ENCODE measurements around the gene PFN1.

DNA sequence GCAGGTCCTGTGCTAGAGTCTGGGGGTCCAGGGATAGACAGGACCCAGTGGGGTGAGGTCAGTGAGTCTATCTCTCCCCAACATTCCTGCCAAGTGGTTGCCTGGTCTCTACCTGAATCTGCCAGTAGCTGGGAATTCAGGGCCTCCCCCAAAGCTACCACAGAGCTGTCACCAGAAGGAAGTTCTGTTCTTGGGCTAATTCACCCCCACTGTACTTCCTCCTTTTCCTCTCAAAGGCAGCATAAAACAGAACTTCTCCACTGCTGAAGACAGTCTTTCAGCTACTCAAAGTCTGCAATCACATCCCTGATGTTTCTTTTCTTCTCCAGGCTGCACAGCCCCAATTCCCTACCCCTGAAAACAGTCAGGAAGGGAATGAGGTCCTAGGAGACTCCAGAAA lies 30.4 kb upstream of the PFN1 start:
- TF ChIP-seq, protein P1, sequence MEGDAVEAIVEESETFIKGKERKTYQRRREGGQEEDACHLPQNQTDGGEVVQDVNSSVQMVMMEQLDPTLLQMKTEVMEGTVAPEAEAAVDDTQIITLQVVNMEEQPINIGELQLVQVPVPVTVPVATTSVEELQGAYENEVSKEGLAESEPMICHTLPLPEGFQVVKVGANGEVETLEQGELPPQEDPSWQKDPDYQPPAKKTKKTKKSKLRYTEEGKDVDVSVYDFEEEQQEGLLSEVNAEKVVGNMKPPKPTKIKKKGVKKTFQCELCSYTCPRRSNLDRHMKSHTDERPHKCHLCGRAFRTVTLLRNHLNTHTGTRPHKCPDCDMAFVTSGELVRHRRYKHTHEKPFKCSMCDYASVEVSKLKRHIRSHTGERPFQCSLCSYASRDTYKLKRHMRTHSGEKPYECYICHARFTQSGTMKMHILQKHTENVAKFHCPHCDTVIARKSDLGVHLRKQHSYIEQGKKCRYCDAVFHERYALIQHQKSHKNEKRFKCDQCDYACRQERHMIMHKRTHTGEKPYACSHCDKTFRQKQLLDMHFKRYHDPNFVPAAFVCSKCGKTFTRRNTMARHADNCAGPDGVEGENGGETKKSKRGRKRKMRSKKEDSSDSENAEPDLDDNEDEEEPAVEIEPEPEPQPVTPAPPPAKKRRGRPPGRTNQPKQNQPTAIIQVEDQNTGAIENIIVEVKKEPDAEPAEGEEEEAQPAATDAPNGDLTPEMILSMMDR (conservative IDR thresholded peaks at IDR 0.05; ENCODE audit: low read depth, low read length): no peak
- no peak for TF ChIP-seq EZH2 (IDR thresholded peaks at IDR 0.05; ENCODE audit: borderline replicate concordance, low read depth, low read length, poor library complexity, severe bottlenecking)

Measured in A673 (cell line).